GM21526 (cell line): ENCODE data around the gene SDK2.
"Not testable (repeated sequence)": the region's sequence is repeated elsewhere in the genome, so short reads cannot be mapped to it uniquely, and the experiment has no call there.

Experiments used
- ATAC-seq: cut with Tn5 transposase; IDR thresholded peaks from one replicate; pipeline ENCODE4 v1.9.1; 2021; ENCODE audit warnings: moderate library complexity; ENCODE audit not compliant: unreplicated experiment, low FRiP score

Gene SDK2

DNA sequence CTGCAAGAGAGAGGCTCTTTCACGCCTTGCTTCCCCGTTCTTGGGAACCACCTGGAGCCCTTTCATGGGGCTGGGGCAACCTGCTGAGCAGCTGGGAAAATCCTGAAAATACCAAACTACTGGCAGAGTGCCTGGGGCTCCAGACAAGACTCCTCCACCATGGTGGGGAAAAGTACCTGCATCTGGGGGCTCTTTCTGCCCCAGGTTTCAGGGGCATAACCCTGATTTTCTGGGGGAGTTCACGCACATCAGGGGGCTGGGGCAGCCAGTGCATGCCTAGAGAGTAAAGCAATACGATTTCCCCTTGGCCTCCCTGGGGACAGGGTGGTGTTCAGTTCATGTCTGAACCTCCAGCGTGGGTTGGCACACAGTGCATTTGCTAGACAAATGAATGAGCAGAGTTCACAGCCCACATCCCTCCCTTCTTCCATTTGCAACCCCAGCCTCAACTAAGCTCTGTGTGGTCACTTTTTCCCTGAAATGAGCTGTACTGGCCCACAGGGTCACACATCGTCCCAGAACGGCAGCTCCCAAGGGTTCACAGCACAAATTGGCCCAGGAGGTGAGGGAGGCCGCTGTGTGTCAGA lies 327.2 kb downstream of the SDK2 start:
- ATAC-seq: peak; percentile 62

DNA sequence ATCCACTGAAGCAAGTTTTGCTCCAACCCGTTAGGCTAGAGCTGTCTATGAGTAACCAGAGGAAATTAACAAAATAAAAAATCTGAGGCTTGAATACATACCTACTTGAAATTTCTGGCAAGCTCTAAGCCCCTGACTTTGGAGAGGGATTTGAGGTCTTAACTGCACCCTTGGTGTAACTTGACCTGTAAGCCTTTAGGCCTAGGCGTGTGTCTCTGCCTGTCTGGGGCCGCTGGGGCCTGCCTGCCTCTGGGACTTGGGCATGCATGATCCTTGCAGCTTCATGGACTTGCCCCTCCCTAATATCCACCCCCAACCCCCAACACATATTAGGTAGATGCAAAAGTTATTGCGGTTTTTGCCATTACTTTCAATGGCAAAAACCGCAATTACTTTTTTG lies 328.8 kb downstream of the SDK2 start:
- ATAC-seq: no peak

DNA sequence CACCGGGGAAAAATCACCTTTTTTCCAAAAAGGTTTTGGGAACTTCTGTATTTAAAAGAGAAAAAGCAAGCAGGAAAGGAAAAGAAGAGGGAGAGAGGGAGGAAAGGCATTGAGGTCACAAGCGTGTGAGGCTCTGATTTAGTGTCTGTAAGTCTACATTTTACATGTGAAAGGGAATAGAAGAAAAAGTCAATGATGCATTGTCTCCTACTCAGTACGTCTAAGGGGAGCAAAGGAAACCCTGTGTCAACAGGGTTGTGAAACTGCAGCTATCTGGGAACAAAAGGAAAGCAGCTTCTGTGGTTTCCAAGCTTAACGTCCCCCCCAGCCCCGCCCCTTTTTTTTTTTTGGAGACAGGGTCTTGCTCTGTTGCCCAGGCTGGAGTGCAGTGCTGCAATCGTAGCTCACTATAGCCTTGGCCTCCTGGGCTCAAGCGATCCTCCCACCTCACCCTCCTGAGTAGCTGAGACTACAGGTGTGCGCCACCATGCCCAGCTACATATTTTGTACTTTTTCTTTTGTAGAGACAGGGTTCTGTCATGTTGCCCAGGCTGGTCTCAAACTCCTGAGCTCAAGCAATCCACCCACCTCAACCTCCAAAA lies 330.6 kb downstream of the SDK2 start:
- no peak for ATAC-seq

DNA sequence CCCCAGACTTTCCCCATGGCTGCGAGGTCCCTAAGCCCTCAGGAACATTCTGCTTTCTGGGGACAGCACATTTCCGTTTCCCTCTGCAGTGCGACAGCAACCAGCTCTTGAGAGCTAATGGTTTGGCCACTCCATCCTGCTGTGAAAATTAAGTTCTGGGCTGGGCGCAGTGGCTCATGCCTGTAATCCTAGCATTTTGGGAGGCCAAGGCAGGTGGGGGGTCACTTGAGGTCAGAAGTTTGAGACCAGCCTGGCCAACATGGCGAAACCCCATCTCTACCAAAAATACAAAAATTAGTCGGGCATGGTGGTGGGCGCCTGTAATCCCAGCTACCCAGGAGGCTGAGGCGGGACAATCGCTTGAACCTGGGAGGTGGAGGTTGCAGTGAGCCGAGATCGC lies 331.4 kb downstream of the SDK2 start:
- not testable (repeated sequence) for ATAC-seq

DNA sequence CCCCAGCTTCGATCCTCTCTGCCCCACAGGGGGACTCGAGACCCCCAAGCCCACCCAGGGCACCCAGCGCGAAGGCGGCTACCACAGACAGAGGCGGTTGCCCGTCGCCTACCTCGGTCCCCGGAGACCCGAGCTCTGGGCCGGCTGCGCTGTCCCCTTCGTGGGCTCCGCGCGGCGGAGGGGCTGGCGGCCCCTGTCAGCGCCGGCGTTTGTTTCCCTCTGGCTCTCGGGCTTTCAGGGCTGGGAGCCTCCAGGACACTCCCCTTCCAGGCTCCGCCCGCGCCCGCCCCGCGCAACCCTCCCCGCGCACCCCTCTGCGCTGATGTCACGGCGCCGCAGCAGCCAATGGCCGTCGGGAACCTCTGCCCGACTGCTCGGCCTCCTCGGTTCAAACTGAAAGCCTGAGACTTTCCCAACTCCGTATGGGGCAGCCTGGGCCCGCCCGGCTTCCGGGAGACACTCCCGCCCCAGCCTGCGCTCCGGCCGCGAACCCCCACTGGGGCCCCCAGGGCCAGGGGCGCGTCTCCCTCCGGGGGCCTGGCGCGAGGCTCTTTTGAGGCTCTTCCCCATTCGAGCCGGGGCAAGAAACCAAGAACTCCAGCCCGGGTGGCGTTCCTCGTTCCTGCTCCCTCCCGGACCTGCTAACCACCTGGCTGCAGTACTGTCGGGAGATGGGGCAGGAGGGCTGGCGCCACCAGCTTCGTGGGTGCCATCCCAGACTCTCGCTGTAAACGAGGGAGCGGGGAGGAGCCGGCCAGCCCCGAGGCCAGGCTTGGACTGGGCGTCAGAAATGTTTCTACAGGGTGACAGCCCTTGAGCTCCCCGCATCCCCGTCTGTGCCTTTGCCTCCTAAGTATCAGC lies 332.2 kb downstream of the SDK2 start, which contains the start of gene CDC42EP4:
Gene CDC42EP4 (minus strand): TSS at position 221 of the 861 bp plus-strand sequence. CDS start 25,501 bp downstream, outside the sequence.
- ATAC-seq: peak; percentile 89

DNA sequence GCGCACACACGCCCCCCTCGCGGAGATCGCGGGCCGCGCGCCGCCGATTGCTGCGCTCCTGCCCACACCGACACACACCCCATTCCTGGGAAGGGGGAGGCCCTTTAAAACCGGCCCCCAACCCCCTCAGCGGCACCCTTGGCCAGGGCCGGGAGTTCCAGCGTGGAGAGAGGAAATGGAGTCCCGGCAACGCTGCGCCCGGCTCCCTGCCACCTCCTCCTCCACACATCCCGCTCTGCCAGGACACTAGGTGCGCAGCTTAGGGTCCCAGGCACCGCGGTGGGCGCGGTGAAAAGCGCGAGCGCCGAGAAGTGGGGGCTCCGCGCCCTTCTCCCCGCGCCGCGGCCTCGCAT lies 332.8 kb downstream of the SDK2 start:
- peak; percentile 11 for ATAC-seq

DNA sequence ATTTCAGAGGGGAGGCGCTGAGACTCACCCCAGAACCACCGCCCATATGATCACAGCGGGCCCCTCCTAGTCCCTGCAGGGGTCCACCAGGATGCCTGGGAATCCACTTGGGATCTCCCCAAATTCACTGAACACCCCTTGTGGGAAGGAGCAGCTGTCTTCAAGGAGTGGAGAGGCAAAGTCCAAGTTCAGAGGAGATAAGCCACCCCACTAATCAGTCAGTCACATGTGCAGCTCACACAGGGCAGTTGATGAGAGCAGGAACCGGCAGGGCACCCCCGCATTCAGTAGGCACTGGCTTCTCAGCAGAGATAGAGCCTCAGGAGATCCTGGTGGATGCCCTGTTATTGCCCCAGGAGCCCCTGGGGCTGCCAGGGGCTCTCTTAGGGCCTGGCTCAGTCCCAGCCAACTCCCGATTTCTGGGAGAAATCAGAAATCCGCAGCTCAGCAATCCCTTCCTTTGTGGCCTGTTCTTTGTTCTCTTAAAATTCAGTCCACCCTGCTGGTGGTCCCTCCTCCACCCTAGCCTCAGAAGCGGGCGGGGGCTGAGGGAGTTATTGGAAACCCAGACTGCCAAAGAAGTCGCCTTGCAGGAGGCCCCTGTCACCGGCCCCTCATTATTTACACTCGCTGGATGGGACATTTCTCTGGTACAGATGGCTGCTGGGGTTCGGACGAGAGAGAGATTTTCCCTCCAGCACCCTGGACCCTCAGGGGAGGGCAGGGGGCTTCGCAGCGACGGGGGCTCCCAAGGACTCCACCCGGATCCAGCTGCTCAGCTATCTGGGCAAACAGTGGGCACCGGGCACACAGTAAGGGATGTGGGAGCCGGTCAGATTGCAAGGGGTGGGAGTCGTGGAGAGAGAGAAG lies 334.3 kb downstream of the SDK2 start:
- no peak for ATAC-seq

- not testable (repeated sequence) for ATAC-seq
Measured at GRCh38 chr17:73308959-73309358, 335.3 kb downstream of the SDK2 start.

- ATAC-seq: no peak
Measured at GRCh38 chr17:73308017-73308823, 336.0 kb downstream of the SDK2 start.

GRCh38 chr17:73307130-73307529 lies 337.1 kb downstream of the SDK2 start:
- ATAC-seq: no peak

DNA sequence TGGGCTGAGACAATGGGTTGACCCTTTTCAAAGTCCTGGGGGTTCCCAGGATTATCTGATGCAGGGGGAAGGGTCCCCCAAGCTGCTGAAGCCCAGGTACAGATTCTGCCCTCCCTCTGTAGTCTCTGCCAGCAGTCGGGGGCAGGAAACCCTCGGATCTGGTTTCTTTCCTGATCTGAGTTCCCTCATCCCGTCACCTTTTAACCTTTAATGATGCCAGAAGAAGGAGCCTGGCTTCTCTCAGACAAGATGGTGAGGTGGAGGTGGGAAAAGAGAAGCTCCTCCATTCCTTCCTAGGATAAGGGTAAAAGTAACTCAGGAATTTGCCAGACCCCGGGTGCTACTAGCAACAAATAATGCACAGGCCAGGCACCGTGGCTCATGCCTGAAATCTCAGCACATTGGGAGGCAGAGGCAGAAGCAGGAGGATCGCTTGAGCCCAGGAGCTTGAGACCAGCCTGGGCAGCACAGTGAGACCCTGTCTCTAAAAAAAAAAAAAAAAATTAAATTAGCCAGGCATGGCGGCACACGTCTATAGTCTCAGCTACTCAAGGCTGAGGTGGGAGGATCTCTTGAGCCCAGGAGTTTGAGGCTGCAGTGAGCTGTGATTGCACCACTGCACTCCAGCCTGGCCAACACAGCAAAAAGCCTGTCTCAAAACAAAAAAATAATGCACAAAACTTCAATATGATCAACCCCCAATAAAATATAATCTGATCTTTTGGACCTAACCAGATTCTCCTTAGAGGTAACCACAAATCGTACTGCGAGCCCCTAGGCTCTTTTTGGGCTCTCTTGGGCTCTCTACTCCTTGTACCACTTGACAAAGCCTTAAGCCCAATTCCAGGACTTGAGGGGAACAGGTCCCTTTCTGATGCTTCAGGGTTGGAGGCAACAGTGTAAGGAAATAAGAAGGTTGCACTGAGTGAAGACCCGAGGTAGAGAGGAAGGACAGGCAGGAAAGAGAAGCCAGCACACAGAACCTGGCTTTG lies 338.1 kb downstream of the SDK2 start:
- no peak for ATAC-seq

DNA sequence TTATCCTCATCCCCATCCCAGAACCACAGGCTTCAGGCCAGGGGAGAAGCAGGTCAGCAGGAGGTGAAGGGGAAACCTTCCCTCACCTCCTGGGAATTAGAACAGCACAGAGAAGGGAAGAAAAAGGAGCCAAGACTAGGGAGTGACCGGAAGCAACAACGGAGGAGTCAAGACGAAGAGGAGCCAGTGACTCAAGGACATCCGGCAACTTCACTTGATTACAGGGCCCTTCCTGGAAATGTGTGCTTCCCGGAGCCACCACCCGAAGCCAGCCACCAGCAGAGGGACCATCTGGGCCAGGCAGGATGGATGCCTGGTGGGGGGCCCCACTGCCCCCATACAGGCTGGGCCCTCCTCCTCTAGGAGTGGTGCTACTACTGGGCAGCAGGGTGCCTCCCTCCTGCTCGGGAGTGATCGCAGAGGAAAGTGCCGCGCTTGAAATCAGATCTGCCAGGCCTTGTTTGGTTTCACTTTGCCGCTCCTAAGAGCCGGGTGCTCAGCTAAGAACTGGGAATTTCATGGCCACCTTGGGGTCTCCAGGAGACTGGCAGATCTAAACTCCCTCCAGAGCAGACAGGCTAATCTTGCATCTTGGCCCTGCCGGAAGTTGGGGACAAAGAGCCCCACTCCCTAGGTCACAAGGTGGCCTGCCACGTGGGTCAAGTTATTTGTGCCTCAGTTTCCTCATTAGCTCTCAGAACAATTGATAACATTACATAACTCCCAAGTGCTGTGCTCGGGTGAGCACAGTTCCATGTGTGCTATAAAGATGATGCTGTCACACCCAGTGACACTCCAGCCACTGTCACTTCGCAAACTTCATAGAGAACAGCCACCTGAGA lies 339.1 kb downstream of the SDK2 start:
- ATAC-seq: no peak

DNA sequence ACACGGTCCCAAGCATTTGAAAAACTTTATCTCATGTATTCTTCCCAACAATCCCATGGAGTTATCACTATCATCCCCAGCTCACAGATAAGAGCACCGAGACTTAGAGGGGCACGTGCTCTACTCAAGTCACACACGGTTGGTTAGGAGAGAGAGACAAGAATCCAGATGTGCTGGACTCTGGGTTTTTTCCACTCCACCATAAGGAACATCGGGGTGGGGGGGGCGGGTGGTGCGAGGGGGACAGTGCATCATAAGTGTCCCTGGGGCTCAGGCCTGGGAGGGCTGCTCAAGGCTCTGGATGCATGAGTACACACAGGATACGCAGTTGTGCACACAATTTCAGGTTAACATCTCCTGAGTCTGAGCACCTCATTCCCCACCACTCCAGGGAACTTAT lies 339.8 kb downstream of the SDK2 start:
- ATAC-seq: no peak

GRCh38 chr17:73302189-73302588 lies 342.1 kb downstream of the SDK2 start:
- ATAC-seq: no peak

DNA sequence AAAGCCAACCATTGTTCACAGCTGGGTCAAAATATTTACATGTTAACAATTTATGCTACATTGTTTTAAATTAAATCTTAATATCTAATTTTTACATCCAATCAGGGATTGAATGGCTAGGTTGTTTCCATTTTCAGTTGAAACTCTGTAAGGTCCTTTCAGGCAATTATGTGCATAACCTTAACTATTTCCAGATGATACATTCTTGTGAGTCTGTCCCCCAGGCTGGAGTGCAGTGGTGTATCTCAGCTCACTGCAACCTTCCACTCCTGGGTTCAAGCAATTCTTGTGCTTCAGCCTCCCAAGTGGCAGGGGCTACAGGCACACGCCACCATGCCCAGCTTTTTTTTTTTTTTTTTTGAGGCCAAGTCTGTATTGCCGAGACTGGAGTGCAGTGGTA lies 342.9 kb downstream of the SDK2 start:
- ATAC-seq: no peak

DNA sequence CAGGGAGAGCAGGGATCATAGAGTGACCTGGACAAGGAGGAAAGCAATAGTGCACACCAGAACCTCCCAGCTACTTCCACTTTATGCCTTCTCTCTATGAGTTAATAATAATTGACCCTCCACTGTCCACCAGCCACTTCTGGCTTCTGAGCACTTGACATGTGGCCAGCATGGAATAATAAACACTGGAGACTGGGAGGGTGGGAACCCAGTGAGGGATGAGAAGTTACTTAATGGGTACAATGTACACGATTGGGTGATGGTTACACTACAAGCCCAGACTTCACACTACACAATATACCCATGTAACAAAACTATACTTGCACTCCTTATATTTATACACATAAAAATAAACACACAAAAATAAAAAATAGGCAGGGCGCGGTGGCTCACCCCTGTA lies 343.9 kb downstream of the SDK2 start:
- ATAC-seq: no peak

DNA sequence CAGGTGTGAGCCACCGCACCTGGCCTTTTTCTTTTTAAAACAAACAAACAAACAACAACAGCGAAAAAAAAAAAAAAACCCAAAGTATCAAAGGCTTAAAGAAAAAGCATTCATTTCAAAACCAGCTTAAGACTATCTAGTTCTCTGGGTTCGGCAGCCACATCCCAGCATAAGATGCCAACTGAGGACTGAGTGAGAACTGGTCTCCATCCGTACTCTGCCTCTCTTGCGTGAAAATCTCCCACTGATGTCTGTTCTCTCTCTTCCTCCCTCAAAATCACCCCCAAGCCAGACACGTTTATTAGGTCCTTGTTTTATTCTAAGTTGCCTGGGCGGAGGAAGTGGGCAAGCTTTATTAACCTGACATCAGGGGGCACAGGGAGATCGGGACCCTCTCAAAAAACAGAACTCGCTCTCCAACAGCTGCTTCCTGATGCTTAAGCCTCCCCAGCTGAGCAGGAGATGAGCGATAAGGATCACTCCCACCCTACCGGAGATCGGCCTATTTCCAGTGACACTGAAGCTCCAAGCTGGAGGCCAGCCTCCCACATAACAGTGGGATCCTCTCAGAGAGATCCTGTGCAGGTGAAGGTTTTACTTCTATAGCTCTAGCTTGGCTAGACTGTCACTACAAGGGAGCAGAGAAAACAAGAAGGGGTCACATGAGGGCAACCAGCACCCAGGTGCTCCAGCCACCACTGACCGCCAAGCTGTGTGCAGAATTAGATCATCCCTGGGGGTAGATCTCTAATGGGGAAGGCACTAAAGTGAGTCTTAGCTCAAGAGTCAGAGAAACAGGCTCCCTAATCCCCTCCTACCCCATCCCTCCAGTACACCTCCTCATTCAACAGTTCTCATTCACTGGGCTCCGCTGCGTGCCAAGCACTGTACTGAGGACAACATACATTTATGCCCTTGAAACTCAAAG lies 346.0 kb downstream of the SDK2 start:
- ATAC-seq: no peak
